Daoy (cell line): ENCODE measurements around the gene CMTM8. TPM values are rescaled to one million over a fixed set of nuclear protein-coding genes. Genes with fewer than 3 reads are reported as not detected.

ENCODE experiments used
- DNase-seq: peaks from one replicate; pipeline ENCODE4 v3.0.0-alpha.2; 2015; ENCODE audit warnings: low read depth
- total RNA-seq: library from RNA; depleted of rRNA; stranded (reverse); fragments of >200 nt; shearing (Covaris generic); gene quantifications from 2 replicates; pipeline ENCODE4 v1.2.3, GENCODE V29; 2014

CMTM8 gene
- total RNA-seq, 1 experiment from 2014 or later, result 1.1 TPM

DNA sequence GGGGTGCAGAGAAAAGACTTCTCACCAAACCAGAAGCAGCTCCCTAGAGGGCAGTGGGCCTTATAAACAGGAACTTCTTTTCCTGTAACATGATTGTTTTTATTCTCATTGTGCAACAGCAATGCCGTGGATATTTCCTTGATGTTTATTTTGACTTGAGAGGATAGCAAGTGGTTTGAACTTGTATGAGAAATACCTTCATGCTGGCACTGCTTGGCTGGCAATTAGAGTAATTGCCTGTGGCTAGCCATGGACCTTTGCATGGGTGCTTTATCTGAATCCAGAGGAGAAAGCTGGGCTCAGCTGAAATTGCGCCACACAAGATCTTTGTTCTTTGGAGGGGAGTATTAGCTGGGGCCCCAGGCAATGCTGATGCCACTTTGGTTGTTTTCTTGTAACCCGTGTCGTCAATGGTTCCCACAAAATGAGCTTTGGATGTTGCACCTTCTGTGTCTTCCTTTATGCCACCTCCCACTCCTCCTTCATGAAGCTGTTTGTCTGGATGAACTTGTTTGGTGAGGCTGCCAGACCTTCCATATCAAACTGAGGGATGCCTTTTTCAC lies 37.9 kb downstream of the CMTM8 start:
- no peak for DNase-seq

DNA sequence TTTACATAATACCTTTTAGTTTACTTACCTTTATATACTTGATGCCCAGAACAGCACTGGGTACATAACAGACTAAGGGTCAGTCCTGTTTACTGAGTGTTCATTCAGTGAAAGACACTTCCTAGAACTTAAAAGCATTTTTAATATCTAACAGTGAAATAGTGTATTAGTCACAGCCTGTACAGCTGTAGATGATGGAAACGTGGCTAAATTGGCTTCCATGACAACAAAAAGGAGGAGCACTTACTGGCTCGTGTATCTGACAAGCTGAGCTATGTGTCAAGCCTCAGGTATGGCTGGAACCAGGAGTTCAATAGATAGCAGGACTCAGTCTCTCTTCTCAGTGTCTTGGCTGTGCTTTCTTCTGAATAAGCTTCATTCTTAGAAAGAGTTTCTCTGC lies 40.2 kb downstream of the CMTM8 start:
- DNase-seq, result no peak

DNA sequence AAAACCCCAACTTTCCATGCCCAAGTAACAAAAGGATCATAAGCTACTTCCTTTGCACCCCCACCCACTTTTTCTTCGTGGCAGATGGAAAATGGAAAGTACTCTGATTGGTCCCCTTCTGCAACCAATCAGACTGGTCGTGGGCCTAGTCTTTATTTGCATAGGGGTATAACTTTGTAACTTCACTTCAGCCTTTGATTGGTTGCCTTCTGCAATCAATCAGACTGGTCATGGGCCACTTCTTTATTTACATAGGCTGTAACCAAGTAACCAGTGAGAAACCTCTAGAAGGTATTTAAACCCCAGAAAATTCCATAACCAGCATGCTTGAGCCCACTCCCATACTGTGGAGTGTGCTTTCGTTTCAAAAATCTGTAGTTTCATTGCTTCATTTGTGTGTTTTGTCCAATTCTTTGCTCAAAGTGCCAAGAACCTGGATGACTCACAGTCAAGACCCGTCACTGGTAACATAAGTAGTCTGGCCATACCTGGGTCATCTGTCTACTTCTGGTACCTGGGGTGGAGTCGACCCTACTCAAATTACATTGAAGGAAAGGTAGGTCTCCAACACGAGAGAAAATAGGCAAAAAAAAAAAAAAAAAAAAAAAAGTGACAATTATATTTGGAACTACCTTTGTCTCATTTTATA lies 41.9 kb downstream of the CMTM8 start:
- DNase-seq, result no peak

DNA sequence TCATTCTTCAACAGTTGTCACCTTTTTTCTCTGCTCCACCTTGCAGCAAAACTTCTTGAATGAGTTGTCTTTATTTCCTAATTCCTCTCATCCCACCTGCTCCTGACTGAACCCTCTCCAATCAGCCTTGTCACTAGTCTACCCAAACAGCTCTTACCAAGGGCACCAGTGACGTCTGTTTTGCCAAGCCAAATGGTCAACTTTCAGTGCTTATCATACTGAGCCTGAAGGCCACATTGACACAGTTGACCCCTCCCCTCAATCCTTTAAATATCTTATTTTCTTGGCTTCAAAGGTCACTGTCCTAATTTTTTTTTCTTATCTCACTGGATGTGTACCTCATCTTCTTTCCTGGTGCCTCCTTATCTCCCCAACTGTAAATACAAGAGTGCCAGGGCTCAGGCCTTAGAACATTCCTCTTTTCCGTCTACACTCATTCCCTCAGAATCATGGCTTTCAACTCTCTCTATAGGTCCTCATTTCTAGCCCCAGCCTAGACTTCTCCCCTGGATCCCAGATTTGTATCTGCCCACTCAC lies 43.2 kb downstream of the CMTM8 start:
- no peak for DNase-seq

DNA sequence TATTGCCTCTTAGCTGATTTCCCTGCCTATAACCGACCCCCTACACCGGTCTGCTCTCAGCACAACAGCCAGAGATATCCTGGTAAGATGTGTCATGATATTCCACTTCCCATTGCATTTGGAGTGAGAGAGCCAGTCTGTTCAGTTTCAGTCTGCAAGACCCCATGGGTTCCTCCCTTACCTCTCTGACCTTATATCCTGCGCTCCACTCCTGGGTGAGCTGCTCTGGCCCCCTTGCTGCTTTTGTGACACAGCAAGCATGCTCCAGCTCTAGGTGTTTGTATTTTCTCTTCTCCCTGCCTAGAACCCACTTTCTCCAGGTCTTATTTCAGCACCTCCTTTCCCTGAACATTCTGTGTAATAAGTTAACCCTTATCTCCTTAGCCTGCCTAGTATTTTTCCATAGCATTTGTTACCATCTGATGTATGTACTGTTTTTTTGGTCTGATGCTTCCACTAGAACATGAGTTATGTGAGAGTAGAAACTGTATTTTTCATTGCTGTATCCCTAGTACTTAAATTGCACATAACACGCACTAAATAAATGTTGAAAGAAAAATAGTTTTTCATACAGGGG lies 44.2 kb downstream of the CMTM8 start:
- DNase-seq, result no peak

DNA sequence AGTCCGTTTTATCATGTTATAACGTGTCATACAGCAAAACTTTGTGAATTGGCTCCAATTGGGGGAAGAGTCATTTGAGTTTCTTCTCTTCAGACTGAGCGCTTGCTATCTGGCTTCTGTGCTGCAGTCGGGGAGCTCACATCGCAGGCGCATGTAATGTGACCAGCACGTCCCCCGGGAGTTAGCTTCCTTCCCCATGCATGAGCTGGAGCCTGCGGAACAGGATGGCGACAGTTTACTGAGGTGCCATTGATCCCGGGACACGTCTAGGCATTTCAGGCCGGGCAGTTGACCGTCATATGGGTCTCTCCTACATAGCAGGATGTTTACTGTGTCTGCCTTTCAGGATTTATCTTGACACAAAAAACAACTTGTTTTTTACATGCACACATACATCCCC lies 44.8 kb downstream of the CMTM8 start:
- no peak for DNase-seq

DNA sequence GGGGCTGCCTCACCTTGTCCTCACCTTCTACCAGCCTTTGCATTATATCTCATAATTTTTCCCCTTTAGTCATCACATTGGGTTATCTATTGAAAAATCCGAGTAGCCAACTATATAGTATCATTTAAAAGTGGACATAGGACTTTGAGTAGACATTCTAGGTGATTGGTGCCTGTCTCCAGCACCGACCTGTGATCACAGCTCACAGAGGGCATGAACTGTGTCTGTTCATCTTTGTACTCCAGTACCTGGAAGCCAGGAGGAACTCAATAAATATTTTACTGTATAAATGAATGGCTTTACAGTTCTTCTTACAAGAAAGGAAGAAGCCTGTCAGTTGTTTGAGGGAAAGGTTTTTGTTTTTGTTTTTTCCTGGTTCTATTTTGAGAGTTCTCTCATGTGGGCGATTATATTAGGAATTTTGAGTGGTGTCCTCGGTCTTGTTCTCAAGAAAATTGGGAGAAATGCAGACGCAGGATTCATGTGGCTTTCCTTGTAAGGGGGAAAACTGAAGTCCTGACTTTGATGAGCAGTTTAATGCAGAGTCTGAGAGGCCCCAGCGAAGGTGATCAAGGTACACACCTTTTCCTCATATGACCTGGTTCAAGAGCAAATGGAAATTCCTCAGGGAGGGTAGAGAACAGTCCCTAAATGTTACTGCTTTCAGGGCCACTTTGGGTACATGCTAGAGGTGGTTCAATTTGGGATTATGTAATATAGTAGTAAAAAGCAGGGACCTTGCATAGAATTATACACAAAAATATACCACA lies 46.1 kb downstream of the CMTM8 start:
- no peak for DNase-seq

DNA sequence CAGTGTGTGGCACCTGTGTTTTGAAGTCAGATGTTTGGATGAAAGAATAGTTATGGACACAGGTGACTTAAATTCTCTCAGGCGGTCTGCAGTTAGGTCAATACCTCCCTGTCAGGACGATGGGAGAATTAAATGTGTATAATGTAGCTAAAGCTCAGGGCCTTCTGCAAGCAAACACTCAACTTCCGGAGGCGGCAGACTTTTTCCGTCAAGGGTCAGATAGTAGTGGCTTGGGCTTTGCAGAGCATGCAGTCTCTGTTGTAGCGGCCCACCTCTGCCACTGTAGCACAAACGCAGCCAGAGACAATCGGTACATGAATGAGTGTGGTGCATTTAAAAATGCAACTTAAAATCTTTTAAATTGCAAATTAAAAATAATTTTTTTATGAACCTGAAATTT lies 47.4 kb downstream of the CMTM8 start:
- no peak for DNase-seq

DNA sequence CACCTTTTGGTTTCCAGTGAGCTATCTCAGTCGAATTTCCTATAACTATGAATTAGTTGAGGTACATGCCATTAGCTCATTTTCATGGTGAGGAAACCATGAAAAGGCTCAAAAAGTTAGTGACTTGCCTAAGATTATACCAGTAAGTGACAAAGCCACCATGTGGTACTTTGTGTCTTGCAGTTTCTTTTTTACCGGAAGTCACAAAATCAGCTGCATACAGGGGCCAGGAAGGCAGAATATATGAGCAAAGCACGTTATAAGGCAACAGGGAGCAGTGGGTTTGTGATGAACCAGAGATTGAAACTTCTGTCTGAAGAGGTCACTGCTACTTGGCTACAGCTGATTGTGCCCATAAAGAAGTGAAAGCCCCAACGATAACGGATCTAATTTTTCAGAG lies 50.3 kb downstream of the CMTM8 start:
- DNase-seq, result no peak

DNA sequence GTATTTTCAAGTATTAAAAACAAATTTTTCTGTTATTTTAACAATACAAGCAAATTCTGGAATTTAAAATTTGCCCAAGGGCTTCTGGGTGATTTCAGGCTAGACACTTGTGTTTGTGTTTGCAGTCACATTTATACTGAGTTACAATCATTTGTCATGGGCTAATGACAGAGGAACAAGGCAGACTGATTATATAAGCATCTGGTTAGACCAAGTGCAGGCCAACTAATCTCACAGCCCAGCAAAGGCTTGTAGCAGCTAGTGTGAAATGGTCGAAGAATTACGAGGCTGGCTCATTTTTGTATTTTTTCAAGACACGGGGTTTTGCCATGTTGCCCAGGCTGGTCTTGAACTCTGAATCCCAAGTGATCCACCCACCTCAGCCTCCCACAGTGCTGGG lies 52.1 kb downstream of the CMTM8 start:
- no peak for DNase-seq

DNA sequence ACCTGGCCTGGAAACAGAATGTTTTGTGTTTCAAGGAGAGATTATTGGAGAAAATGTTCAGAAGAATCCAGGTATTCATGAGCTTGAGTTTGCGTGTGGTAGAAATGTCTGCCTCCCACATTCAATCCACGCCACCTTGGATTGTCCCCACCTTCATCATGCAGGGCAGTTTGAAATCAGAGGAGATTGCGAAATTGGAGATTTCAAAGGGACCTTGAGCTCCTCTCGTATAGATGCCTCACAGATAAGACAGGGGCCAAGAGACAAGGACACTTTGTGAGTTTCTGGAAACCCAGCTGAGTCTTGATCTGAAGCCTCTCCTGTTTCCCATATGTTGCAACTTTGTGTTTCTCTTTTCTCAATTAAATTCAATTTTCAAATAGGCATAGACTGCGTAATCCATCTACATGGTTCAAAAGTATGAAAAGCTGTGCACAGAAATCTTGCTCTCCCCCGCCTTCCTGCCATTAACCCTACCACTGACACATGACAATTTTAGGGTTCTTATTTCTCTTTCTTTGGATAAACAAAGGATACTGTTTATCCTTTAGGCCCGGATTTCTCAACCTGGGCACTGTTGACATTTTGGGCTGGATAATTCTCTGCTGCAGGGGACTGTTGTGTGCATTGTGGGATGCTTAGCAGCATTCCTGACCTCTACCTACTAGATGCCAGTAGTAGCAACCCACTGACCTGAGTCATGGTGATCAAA lies 53.8 kb downstream of the CMTM8 start:
- no peak for DNase-seq

DNA sequence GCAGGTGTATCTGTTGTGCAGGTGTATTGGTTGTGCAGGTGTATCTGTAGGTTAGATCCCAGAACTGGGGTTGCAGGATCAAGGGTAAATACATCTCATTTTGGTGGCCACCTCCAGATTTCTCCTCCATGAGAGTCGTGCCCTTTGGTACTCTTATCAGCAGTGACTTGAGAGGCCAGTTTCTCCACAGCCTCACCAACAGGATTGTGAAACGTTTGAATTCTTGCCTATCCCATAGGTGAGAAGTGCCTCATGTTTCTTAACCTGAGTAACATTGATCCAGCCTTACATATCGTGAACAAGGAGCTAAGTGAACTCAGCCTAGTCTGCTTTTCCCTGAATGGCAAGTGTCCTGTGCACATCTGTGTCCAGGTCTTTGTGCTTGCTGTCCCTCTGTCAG lies 55.4 kb downstream of the CMTM8 start:
- DNase-seq, result no peak

DNA sequence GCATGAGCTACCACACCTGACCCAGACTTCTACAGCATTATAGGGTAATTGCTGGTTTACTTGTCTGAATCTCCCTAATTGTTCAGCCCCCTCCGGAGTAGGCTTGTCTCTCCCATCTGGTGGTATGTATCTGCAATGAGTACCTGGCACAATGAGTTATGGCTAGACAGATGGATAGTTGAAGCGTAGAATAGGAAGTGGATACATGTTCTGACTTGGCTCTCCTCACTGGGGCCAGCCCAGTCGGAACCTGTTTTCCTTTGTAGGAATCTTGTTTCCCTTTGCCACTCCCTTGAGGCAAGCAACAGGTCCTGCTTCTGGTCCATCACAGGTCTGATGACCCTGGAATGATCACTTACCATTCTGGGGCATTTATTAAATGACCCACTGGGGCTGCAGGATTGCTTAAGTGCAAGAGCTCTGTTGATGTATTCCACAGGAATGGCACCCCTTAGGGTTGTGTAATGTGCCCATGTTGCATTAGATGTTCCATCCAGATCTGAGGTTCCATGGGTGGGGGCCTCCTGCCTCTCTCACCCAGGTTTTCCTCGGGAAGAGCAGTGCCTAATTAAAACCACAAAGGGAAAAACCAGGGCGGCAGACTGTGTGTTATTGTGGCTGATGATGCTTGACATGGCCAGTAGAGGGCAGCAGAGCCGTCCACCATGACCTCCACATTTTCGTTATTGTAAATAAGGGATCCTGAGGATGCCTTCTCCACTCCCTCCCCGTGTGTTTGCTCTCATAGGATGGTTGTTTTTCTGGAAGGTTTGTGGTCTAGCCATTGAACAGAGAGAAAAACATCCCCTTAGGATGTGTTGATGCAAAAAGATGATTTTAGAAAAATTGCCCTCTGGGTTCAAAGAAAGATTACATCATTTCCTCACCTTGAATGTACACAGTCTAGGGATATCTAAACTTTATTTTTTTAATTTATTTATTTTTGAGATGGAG lies 58.0 kb downstream of the CMTM8 start:
- peak; percentile 62 for DNase-seq

DNA sequence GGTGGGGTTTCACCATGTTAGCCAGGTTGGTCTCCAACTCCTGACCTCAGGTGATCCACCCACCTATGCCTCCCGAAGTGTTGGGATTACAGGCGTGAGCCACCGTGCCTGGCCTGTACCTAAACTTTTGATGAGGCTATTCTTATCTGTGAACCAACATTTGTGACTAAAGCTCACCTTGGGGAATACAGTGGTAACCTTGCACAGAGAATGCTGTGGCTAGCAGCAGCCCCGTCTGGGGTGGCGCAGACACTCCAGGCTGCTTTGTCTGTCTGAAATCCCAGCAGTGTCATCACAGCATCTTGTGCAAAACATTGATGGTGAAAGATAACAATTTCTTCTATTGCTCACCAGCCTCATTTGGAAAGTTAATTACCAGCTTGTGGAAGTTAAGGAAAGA lies 58.9 kb downstream of the CMTM8 start:
- DNase-seq, result no peak

DNA sequence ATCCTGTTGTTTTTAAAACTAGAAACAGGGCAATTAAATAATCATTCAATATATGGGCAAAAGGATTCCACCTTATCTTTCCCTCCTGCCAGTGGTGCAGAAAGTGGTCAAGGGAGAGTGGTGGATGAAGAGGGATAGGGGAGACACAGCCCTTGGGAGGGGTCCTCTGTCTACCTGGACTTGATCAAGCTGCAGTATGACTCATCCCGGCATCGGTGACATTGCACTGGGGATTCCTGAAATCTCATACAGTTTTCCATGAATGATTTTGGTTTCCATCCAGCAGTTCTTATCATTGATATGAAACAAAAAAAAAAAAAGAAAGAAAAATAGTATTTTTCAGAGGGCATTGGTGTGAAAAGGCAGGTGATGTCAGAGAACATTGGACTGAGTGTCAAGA lies 62.9 kb downstream of the CMTM8 start:
- no peak for DNase-seq

DNA sequence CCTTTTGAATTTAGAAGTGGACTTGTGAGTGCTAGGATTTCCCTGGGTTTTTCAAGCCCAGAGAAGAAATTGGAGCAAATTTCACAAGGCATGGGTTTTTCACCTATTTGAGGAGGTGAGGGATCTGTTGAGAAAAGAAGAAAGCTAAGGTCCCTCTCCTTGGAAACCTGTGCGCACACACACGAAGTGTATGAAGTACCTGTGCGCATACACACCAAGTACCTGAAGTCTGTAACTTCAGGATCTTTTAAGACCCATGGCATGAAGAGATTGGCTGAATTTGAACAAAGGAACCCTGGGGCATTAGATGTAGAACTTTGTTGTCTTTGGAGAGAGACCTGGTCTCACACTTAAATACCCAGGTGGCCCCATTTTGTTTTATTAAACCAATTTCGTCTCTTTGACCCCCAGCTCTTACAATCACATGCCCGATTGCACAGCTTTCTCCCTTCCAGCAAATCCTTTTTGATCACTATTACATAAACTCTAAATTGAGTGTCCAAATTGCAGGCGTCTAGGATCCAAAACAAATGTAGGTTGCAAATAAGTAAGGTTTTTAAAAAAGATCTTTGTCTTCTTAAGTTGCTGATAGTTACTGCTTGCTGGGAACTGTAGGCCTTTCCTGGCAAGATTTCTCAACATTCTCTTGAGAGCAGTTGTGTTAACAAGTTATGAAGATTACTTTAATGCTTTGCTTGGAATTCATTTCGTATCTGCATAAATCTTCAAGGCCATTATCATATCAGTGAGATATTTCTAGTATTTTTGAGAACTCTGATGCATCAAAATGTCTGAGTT lies 64.3 kb downstream of the CMTM8 start:
- no peak for DNase-seq

DNA sequence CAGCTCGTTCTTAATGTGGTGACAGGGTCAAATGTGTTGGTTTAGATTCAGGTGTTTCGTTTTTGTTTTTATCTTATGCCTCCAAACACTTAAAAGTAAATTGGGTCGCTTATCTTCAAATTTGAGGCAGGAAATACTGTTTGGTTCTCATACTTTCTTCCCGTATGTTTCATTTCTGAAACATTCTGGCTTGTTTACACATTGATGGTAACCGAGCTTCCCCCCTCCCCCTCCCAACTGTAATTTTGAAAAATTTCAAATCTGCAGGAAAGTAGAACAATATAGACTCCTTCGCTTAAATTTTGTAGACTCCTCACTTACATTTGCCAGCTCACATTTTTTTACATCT lies 64.9 kb downstream of the CMTM8 start:
- no peak for DNase-seq

DNA sequence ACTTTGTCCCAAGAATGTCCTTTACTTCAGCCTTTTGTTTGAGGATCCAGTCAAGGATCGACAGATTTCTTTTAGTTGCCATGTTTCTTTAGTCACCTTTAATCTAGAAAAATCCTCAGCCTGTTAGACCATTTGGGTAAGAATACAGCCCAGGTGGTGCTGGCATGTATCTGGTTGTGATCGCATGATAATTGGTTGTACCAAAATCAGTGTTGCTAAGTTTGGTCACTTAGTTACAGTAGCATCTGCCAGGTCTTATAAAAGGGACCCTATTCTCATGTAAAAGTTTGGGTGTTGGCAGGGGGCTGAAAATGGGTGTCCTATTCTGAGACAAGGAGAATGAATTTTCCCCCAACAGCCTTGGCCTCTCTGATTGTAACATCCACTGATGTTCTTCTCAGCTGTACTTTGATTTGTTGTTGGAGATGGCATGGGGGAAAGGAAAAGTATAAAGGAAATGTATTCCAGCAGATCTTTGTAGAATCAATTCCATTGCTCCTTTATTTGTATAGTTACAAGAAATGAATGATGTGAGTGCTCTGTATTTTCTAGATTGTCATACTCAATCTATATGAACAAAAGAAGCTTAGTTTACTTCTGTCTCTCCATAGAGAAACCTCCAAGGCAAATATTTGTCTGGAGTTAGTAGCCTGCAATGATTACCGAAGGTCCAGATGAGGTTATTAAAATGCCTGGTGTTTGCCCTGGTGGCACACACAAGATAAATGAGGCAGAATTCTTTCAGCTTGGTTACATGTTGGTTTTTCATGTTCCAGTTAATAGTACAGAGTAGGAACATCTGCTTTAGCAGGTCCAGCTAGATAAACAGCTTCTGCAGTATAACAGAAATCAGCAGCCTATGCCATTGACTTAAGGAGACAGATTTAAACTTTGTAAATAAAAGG lies 65.7 kb downstream of the CMTM8 start:
- no peak for DNase-seq

DNA sequence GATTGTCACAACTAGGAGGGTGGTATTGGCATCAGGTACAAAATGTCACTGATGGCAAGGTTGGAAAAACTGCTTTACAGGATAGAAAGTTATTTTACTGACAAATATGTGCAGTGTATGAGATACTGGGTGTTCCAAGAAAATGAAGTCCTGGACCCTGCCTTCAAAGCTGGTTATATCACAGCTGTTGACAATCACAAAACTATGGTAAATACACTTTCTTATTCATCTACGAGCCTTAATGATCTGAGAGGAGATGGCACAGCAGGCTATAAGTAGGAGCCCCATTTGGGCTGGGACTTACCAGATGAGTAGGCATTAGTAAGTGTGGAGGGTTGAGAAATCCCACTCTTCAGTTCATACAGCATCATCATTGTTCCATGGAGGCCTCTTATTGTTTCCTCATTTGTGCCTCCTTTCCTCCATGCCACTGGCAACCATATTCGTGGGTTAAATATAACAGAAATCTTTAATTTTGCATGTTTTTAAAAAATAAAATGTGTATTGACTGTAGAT lies 66.9 kb downstream of the CMTM8 start:
- DNase-seq, result no peak
